Retinal pigment epithelial cell (primary cell): ENCODE data around the gene SMCP.

Experiments used
- DNase-seq: peaks from one replicate; pipeline ENCODE4 v3.0.0-alpha.2; 2010; ENCODE audit warnings: low read depth
- H3K4me3 ChIP-seq: 2 replicates; pipeline ENCODE4 v1.5.1; 2011; ENCODE audit warnings: mild to moderate bottlenecking, low read length, control low read depth, moderate library complexity
- CTCF ChIP-seq: conservative IDR thresholded peaks from 2 replicates; pipeline ENCODE4 v1.5.1; 2011; ENCODE audit warnings: low read depth, low read length, control low read depth, inconsistent platforms

SMCP gene

DNA sequence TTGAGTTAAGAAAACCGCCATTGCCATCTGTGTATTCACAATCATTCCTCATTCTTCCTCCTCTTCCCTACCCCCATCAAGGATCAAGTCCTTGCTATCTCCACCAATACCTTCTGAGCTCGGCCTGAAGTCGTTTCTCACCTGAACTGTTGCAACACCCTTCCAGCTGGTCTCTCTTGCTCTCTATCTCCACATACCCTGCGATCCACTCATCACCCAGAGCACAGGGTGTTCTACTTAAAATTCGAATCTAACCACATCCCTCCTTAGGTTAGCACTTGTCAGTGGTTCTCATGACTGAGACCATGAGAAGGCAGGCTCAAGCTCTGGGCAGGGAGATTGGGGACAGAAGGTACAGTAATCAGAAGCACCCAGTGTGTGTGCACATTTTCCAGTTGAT, 34.8 kb downstream of the SMCP start:
- H3K4me3 ChIP-seq, result no peak overlapping the region
- TF ChIP-seq CTCF, result no peak
- no peak for DNase-seq

GRCh38 chr1:152917794-152918193, 39.7 kb downstream of the SMCP start:
- H3K4me3 ChIP-seq, result no peak overlapping the region
- no peak for DNase-seq
- peak; percentile 33 for TF ChIP-seq CTCF

DNA sequence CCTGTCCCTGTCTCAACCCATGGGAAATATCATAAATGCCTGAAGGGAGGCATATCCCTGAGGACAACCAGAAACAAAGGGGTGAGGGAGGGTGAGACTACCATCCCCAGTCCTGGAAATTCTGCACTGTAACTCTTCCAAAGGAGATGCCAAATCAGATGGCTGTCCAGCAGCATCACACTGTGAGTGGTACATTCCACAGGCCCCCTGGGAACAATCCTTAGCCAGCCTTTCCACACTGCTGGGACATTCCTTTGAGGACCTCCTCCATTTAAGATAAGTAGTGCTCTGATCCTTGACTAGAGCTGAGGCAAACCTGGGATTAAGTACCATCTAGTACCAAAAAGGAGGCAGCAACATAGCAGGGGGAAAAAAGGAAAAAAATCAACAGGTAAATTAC, 40.9 kb downstream of the SMCP start:
- no peak for TF ChIP-seq CTCF
- no peak overlapping the region for H3K4me3 ChIP-seq
- no peak for DNase-seq

- no peak for TF ChIP-seq CTCF
- H3K4me3 ChIP-seq, result no peak overlapping the region
- no peak for DNase-seq
Measured at GRCh38 chr1:152924191-152924590, 46.1 kb downstream of the SMCP start.

GRCh38 chr1:152926091-152926490, 48.0 kb downstream of the SMCP start:
- no peak overlapping the region for H3K4me3 ChIP-seq
- DNase-seq, result no peak
- TF ChIP-seq CTCF, result peak; percentile 79

GRCh38 chr1:152928671-152929070, 50.5 kb downstream of the SMCP start:
- TF ChIP-seq CTCF, result no peak
- no peak for DNase-seq
- H3K4me3 ChIP-seq, result no peak overlapping the region

- no peak for TF ChIP-seq CTCF
- DNase-seq, result no peak
- no peak overlapping the region for H3K4me3 ChIP-seq
Measured at GRCh38 chr1:152932170-152932811, 54.2 kb downstream of the SMCP start.
